NCI-H446 (cell line): ENCODE results near the gene TMIE.
"Not testable (repeated sequence)": the region's sequence is repeated elsewhere in the genome, so short reads cannot be mapped to it uniquely, and the experiment has no call there.

Experiments
- DNase-seq, 2 experiments: peaks; one replicate each; lab custom pipeline; 2025; lab: John Stamatoyannopoulos, UW

The TMIE gene

GRCh38 chr3:46685446-46685845, 15.7 kb upstream of the TMIE start:
- no peak for DNase-seq

DNA sequence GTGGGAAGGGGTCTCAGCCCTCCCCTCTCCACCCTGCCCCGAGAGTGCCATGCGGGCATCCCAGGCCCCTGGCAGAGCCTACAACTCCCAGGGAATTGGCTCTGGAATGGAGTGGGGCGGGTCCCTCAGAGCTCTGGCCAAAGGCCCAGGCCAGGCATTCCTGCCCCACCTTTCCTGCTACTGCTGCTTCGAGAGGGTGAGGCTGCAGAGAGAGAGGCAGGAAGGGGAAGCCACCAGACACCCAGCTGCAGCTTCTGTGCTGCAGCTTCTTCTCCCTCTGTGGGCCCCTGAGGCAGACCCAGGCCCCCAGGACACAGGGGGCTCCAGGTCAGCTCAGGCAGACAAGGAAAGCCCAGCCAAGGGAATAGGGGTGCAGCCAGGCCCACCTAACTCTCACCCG, 10.4 kb upstream of the TMIE start:
- DNase-seq: no peak

DNA sequence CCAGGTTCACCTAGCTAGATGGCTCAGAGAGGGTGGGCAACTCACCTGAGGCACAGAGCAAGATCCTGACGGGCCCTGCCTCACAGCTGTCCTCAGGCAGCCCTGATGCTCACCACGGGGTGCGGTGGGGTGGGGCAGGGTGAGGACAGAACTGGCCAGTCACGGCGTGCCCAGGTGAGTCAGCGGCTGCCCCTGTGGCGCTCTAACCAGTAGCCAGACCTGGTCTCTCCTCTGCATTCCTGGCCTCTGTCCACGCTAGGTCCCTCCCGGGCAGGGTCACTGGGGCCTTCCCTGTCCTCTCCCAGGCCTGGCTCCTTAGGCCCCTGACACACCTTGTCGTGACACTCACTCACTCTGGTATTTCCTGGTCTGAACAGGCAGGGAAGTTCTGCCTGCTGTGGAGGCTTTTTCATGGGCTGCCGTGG, 8.6 kb upstream of the TMIE start:
- DNase-seq: no peak

GRCh38 chr3:46693038-46693891, 7.9 kb upstream of the TMIE start, which contains the start of gene ALS2CL:
ALS2CL (minus strand) TSS chr3:46693679; CDS start chr3:46689440, 4,239 bp downstream.
- no peak for DNase-seq

GRCh38 chr3:46693892-46694226, 7.3 kb upstream of the TMIE start:
- DNase-seq: no peak

- no peak for DNase-seq
Measured at GRCh38 chr3:46694520-46694919, 6.7 kb upstream of the TMIE start.

- DNase-seq: no peak
Measured at GRCh38 chr3:46695177-46695961, 5.8 kb upstream of the TMIE start.

GRCh38 chr3:46695962-46696894, 5.0 kb upstream of the TMIE start:
- DNase-seq: no peak

- no peak for DNase-seq
Measured at GRCh38 chr3:46699676-46700523, 1.3 kb upstream of the TMIE start.

GRCh38 chr3:46700772-46701171, 420 bp upstream of the TMIE start:
- no peak for DNase-seq

GRCh38 chr3:46702246-46703012, 1.2 kb downstream of the TMIE start:
- no peak for DNase-seq

DNA sequence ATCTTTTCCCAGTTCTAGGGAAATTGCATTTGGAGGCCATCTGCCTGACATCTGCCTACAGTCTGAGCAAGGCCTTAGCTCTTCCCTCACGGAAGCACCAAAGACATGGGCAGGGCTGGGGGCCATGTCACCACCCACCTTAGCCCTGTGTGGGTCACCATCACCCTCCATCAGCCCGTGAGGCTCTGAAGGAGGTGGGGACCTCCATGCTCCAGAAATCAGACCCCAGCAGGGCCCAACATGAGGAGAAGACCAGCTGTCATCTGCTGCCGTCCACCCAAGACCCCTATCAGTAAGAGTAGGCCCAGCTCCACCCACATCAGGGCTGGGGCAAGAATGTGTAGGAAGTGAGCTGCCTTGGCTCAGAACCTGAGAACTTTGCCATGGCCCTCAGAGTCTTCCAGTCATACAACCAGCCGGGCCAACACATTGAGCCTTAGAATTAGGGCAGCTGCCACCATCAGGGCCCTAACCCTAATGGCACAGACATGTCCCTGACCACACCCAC, 1.9 kb downstream of the TMIE start:
- no peak for DNase-seq

DNA sequence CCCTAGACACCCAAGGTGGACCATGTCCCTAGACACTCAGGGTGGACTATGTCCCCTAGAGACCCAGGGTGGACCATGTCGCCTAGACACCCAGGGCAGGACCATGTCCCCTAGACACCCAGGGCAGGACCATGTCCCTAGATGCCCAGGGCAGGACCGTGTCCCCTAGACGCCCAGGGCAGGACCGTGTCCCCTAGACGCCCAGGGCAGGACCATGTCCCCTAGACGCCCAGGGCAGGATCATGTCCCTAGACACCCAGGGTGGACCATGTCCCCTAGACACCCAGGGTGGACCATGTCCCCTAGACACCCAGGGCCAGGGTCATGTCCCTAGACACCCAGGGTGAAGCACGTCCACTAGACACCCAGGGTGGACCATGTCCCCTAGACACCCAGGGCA, 3.2 kb downstream of the TMIE start:
- not testable (repeated sequence) for DNase-seq

GRCh38 chr3:46705022-46705530, 3.9 kb downstream of the TMIE start:
- DNase-seq: peak; percentile 7 to 39

DNA sequence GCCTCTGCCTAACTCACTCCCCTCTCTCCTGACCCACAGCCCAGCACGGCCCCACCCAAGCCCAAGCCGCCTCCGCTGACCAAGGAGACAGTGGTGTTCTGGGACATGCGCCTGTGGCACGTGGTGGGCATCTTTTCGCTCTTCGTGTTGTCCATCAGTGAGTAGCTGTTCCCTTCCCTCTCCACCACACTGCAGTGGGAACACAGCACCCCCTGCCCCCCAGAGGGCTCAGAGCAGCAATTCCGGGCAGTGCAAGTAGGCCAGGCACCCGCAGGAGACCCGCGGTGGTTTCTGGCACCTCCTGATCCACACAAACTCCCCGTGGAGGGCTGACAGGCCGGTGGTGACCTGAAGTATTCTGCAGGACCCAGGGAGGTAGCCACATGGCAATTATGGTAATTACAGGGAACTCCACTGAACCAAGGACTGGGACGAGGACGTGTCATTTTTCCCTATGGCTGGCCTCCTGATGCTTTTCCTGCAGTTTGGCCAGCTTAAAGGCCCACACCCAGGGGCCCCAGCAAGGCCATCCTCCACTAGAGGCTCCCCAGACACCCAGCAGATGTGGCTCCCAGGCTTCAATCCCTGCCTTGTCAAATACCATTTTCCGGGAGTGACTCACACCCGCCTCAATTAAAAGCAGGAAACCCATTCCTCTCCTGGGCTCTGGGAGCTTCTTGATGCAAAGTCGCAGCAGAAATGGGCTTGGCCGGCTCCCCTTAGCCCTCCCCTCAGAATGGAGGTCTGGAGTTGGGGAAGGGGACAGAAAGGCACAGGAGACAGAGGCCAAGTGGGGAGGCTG, 4.8 kb downstream of the TMIE start:
- no peak for DNase-seq

DNA sequence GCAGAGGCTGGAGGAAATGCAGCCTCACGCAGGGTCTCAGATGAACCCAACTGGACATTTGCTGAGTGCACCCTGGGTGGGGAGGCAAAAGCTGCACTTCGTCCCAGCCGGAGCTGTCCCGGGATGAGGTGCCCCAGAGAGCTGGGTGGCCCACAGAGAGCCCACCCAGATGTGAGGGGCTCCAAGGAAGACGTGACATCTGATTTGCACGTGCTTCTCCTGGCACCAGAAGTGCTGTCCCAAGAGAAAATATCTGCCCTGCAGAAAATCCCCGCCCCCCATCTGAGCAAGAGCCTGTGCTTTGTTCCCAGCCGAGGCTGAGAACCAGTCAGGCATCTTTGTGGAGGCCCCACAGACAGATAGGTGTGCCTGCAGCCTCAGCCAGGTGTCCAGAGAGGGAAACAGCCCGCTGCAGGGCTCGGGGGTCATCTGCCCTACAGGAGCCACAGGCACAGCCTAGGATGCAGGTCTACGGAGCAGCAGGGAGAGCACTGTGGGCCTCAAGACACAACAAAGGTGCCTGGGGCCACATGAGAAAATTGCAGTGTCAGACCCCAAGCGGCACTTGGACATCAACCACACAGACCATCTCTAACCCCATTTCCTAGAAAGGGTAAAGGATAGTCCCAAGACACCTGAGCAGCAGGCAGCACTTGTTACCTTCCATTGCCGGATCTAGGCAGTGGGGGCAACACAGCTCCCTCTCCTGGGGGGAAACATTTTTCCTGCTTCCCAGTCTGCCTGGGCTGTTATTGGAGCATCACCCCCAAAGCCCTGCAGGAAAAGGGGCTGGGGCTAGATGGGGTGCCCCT, 5.8 kb downstream of the TMIE start:
- no peak for DNase-seq

DNA sequence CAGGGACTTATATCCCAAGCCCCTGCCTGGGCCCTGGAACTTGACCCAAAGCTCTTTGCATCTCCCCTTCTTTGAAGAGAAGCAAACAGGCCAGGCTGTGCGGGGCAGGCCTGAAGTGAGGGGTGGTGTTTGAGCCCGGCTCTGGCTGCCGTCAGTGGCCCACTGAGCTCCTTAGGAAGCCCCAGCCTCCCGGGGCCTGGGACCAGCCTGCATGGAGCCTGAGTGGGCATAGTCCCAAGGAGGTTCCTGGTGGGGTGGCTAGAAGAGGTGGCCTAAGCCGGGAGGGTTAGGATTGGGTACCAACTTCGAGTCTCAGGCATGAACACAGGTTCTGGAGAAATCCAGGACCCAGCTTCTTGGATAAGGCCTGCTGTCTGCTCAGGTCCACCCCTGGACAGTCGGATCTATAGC, 6.4 kb downstream of the TMIE start:
- DNase-seq: no peak
